Measurements from ENCODE around the gene DENND1A.

DENND1A gene

GRCh38 chr9:123883634-123884033, 46.3 kb downstream of the DENND1A start:
- TF ChIP-seq CTCF (IDR thresholded peaks at IDR 0.05; ENCODE audit: borderline replicate concordance, control extremely low read depth, extremely low read depth, insufficient read depth, missing control alignments) = no peak
- in situ Hi-C loops (cut with MboI; ENCODE audit: low sequenced_read_pairs, unreplicated experiment) = no loop called here
- DNase-seq (ENCODE audit: low spot score) = no peak

GRCh38 chr9:123881604-123882003, 48.3 kb downstream of the DENND1A start:
- in situ Hi-C loops (cut with MboI; ENCODE audit: low sequenced_read_pairs, unreplicated experiment) = no loop called here

GRCh38 chr9:123880420-123880819, 49.5 kb downstream of the DENND1A start:
- no peak for TF ChIP-seq CTCF (IDR thresholded peaks at IDR 0.05; ENCODE audit: borderline replicate concordance, control extremely low read depth, extremely low read depth, insufficient read depth, missing control alignments)
- in situ Hi-C loops (cut with MboI; ENCODE audit: low sequenced_read_pairs, unreplicated experiment) = no loop called here
- DNase-seq (ENCODE audit: low spot score) = no peak

More at GRCh38 chr9:123881604-123882003, 48.3 kb downstream of the DENND1A start:
- no peak for DNase-seq (ENCODE audit: low spot score)
- no peak for TF ChIP-seq CTCF (IDR thresholded peaks at IDR 0.05; ENCODE audit: borderline replicate concordance, control extremely low read depth, extremely low read depth, insufficient read depth, missing control alignments)

DNA sequence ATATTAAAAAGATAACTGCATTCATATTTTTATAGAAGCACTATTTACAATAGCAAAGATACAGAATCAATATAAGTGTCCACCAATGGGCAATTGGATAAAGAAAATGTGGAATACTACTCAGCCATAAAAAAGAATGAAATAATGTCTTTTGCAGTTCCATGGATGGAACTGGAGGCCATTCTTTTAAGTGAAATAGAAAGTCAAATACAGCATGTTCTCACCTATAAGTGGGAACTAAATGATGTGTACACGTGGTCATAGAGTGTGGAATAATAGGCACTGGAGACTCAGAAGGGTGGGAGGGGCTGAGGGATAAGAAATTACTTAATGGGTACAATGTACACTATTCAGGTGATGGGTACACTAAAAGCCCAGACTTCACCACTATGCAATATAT, 53.2 kb downstream of the DENND1A start:
- DNase-seq (ENCODE audit: low spot score) = no peak
- TF ChIP-seq CTCF (IDR thresholded peaks at IDR 0.05; ENCODE audit: borderline replicate concordance, control extremely low read depth, extremely low read depth, insufficient read depth, missing control alignments) = no peak
- in situ Hi-C loops (cut with MboI; ENCODE audit: low sequenced_read_pairs, unreplicated experiment) = no loop called here

DNA sequence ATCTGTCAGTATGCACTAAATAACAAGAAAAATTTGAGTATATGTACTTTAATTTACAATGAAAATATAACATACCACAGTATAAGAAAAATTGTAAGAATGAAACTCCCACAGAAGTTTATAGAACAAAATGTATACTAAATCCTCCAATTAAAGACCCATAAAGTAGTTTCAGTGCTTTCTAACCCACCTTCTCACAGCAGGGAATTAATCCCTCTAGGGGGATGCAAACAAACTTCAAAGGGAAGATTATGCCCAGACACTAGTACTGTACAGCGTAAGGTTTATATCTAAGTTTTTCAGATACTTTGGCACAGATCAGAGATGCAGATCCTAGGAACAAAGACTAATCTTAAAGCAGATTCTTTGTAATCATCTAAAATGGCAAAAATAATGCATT, 57.2 kb downstream of the DENND1A start:
- in situ Hi-C loops (cut with MboI; ENCODE audit: low sequenced_read_pairs, unreplicated experiment) = no loop called here
- TF ChIP-seq CTCF (IDR thresholded peaks at IDR 0.05; ENCODE audit: borderline replicate concordance, control extremely low read depth, extremely low read depth, insufficient read depth, missing control alignments) = no peak
- no peak for DNase-seq (ENCODE audit: low spot score)

GRCh38 chr9:123871781-123872180, 58.1 kb downstream of the DENND1A start:
- no peak for DNase-seq (ENCODE audit: low spot score)
- no peak for TF ChIP-seq CTCF (IDR thresholded peaks at IDR 0.05; ENCODE audit: borderline replicate concordance, control extremely low read depth, extremely low read depth, insufficient read depth, missing control alignments)
- in situ Hi-C loops (cut with MboI; ENCODE audit: low sequenced_read_pairs, unreplicated experiment) = no loop called here

DNA sequence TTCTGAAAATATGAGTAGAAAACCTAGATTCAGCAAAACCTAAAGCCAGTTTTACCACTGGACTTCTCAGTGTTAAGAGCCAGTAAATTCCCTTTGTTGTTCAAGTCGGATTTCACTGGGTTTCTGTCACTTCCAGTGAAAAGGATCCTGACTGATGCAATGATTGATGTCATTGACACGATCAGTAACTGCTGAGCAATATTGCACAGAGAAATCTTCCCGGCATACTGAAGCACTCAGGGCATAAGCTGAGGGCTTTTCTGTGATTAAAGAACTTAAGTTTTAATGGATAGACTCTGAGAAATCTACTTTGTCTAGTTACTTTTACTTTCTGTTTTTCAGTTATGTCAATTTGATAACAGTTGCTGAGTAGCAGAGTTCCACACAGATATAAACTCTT, 61.9 kb downstream of the DENND1A start:
- no peak for DNase-seq (ENCODE audit: low spot score)
- in situ Hi-C loops (cut with MboI; ENCODE audit: low sequenced_read_pairs, unreplicated experiment) = no loop called here
- TF ChIP-seq CTCF (IDR thresholded peaks at IDR 0.05; ENCODE audit: borderline replicate concordance, control extremely low read depth, extremely low read depth, insufficient read depth, missing control alignments) = no peak
